GM21737 (cell line): ENCODE measurements around the gene ZC3H4.
A peak's percentile ranks its signal among the peaks of the same experiment; 100 is the strongest.
"Not testable (repeated sequence)": the region's sequence is repeated elsewhere in the genome, so short reads cannot be mapped to it uniquely, and the experiment has no call there.

Experiments
- ATAC-seq: cut with Tn5 transposase; IDR thresholded peaks from one replicate; pipeline ENCODE4 v1.9.1; 2021; ENCODE audit warnings: mild to moderate bottlenecking, moderate library complexity; ENCODE audit not compliant: unreplicated experiment

Gene ZC3H4

GRCh38 chr19:47050562-47050961 lies 63.0 kb downstream of the ZC3H4 start:
- not testable (repeated sequence) for ATAC-seq

GRCh38 chr19:47049307-47049700 lies 64.3 kb downstream of the ZC3H4 start:
- ATAC-seq: no peak

GRCh38 chr19:47047763-47048405 lies 65.7 kb downstream of the ZC3H4 start:
- peak; percentile 24 for ATAC-seq

GRCh38 chr19:47047272-47047762 lies 66.3 kb downstream of the ZC3H4 start:
- no peak for ATAC-seq

GRCh38 chr19:47045867-47046470 lies 67.6 kb downstream of the ZC3H4 start:
- no peak for ATAC-seq

GRCh38 chr19:47044946-47045866 lies 68.4 kb downstream of the ZC3H4 start:
- no peak for ATAC-seq

GRCh38 chr19:47040869-47041268 lies 72.7 kb downstream of the ZC3H4 start:
- ATAC-seq: no peak

GRCh38 chr19:47039239-47039874 lies 74.2 kb downstream of the ZC3H4 start:
- no peak for ATAC-seq

- no peak for ATAC-seq
Measured at GRCh38 chr19:47037766-47038165, 75.8 kb downstream of the ZC3H4 start.

- no peak for ATAC-seq
Measured at GRCh38 chr19:47036097-47036651, 77.4 kb downstream of the ZC3H4 start.

- peak; percentile 67 for ATAC-seq
Measured at GRCh38 chr19:47035127-47036096, 78.2 kb downstream of the ZC3H4 start.

GRCh38 chr19:47032171-47032811 lies 81.3 kb downstream of the ZC3H4 start:
- no peak for ATAC-seq

GRCh38 chr19:47028195-47028601 lies 85.4 kb downstream of the ZC3H4 start:
- ATAC-seq: no peak

GRCh38 chr19:47027586-47028088 lies 85.9 kb downstream of the ZC3H4 start:
- no peak for ATAC-seq

- ATAC-seq: no peak
Measured at GRCh38 chr19:47026889-47027288, 86.7 kb downstream of the ZC3H4 start.

- ATAC-seq: no peak
Measured at GRCh38 chr19:47026156-47026555, 87.4 kb downstream of the ZC3H4 start.

GRCh38 chr19:47024502-47024901 lies 89.1 kb downstream of the ZC3H4 start:
- ATAC-seq: no peak

- ATAC-seq: no peak
Measured at GRCh38 chr19:47023448-47023794, 90.2 kb downstream of the ZC3H4 start.
